Hepatocyte (in vitro differentiated cells): Measurements from ENCODE around the gene S100PBP. TPM values are rescaled to one million over a fixed set of nuclear protein-coding genes. Genes with fewer than 3 reads are reported as not detected.

Source experiments
- DNase-seq: peaks from one replicate; pipeline ENCODE4 v3.0.0-alpha.2; 2016; ENCODE audit warnings: low spot score
- H2AFZ ChIP-seq: fragments of 200-600 bp; sonication (generic); 2 replicates; pipeline ENCODE4 v1.6.0; 2016; ENCODE audit warnings: antibody characterized with exemption, mild to moderate bottlenecking
- H3K27ac ChIP-seq: fragments of 200-600 bp; sonication (generic); 2 replicates; pipeline ENCODE4 v1.5.1; 2016; ENCODE audit warnings: mild to moderate bottlenecking
- H3K27me3 ChIP-seq: fragments of 200-600 bp; sonication (generic); 2 replicates; pipeline ENCODE4 v1.6.1; 2016
- H3K36me3 ChIP-seq: fragments of 200-600 bp; sonication (generic); replicated peaks from 2 replicates; pipeline ENCODE4 v1.5.1; 2016; ENCODE audit warnings: low read depth; ENCODE audit not compliant: insufficient read depth
- H3K4me1 ChIP-seq: fragments of 200-600 bp; sonication (generic); 2 replicates; pipeline ENCODE4 v1.5.1; 2016; ENCODE audit warnings: mild to moderate bottlenecking, moderate library complexity; ENCODE audit not compliant: insufficient read depth
- H3K4me2 ChIP-seq: fragments of 200-600 bp; sonication (generic); 2 replicates; pipeline ENCODE4 v1.6.0; 2016
- H3K4me3 ChIP-seq: fragments of 200-600 bp; sonication (generic); 2 replicates; pipeline ENCODE4 v1.5.1; 2016; ENCODE audit warnings: mild to moderate bottlenecking
- H3K79me2 ChIP-seq: fragments of 200-600 bp; sonication (generic); 2 replicates; pipeline ENCODE4 v1.6.0; 2017; ENCODE audit warnings: mild to moderate bottlenecking
- H3K9me2 ChIP-seq: fragments of 200-600 bp; sonication (generic); replicated peaks from 2 replicates; pipeline ENCODE4 v1.6.0; 2017; ENCODE audit warnings: mild to moderate bottlenecking; ENCODE audit not compliant: insufficient read depth
- H3K9me3 ChIP-seq: fragments of 200-600 bp; sonication (generic); 2 replicates; pipeline ENCODE4 v1.5.1; 2016; ENCODE audit warnings: low read depth, mild to moderate bottlenecking
- H4K20me1 ChIP-seq: fragments of 200-600 bp; sonication (generic); 2 replicates; pipeline ENCODE4 v1.6.0; 2016; ENCODE audit warnings: mild to moderate bottlenecking; ENCODE audit not compliant: insufficient read depth, poor library complexity, severe bottlenecking
- CTCF ChIP-seq: fragments of 200-600 bp; sonication (generic); IDR thresholded peaks from 2 replicates; pipeline ENCODE4 v1.5.1; 2016; ENCODE audit warnings: antibody characterized with exemption, mild to moderate bottlenecking; ENCODE audit not compliant: poor library complexity
- EZH2 ChIP-seq: fragments of 200-600 bp; sonication (generic); IDR thresholded peaks from 2 replicates; pipeline ENCODE4 v1.6.1; 2016; ENCODE audit warnings: antibody characterized with exemption, mild to moderate bottlenecking, borderline replicate concordance
- EZH2phosphoT487 ChIP-seq: fragments of 200-600 bp; sonication (generic); IDR thresholded peaks from one replicate; pipeline ENCODE4 v1.6.1; 2018; ENCODE audit warnings: antibody characterized with exemption, mild to moderate bottlenecking, low read depth, moderate library complexity; ENCODE audit not compliant: unreplicated experiment, severe bottlenecking
- WGBS: methylation state at CpG from one replicate; pipeline ENCODE4 v1.1.6; 2016; ENCODE audit warnings: low lambda C conversion rate; ENCODE audit errors: missing lambda C conversion rate; 5-methylcytosine and 5-hydroxymethylcytosine counted together
- polyA plus RNA-seq: library from polyadenylated mRNA; unstranded; fragments of >200 nt; fragmentation: Nextera tagmentation; extraction: Ambion mirVana; gene quantifications from 2 replicates; pipeline ENCODE4 v1.2.1, GENCODE V29; 2016
- total RNA-seq: library from RNA; depleted of rRNA; stranded (reverse); fragments of >200 nt; gene quantifications from 2 replicates; pipeline ENCODE4 v1.2.3, GENCODE V29; 2014

S100PBP gene
- total and polyA plus RNA-seq, 2 experiments from 2014 or later: 10.7 to 41.5 TPM

GRCh38 chr1:32893198-32894018 lies 76.0 kb downstream of the S100PBP start:
- DNase-seq: peak; percentile 65
- Histone ChIP-seq H3K4me2 (peak overlapping the region; percentile 95), H3K9me2 (no peaks in the 10 kb centered on the region), H3K4me1 (peaks cover 8% of the 10 kb centered on the region), H3K27me3 (peaks cover 20% of the 10 kb centered on the region), H3K79me2 (no peaks in the 10 kb centered on the region), H2AFZ (peak overlapping the region; percentile 91), H3K4me3 (peak overlapping the region; percentile 39), H3K27ac (no peak overlapping the region), H4K20me1 (no peaks in the 10 kb centered on the region), H3K36me3 (no peaks in the 10 kb centered on the region), H3K9me3 (no peaks in the 10 kb centered on the region)
- TF ChIP-seq EZH2 (peak; percentile 31), CTCF (peak; percentile 31), EZH2phosphoT487 (no peak)
- 3% methylated on average over 25 of the region's 58 CpGs for WGBS

GRCh38 chr1:32894019-32894600 lies 76.7 kb downstream of the S100PBP start:
- peak overlapping the region; percentile 95 for H3K4me2 ChIP-seq
- no peaks in the 10 kb centered on the region for H3K36me3 ChIP-seq
- H3K4me1 ChIP-seq: peaks cover 8% of the 10 kb centered on the region
- H3K27ac ChIP-seq: no peak overlapping the region
- no peaks in the 10 kb centered on the region for H4K20me1 ChIP-seq
- H3K9me3 ChIP-seq: no peaks in the 10 kb centered on the region
- TF ChIP-seq EZH2: no peak
- TF ChIP-seq CTCF: no peak
- no peak for TF ChIP-seq EZH2phosphoT487
- H3K79me2 ChIP-seq: no peaks in the 10 kb centered on the region
- peak overlapping the region; percentile 91 for H2AFZ ChIP-seq
- 71% methylated on average over 7 of the region's 8 CpGs for WGBS
- DNase-seq: no peak
- H3K4me3 ChIP-seq: no peak overlapping the region
- peaks cover 20% of the 10 kb centered on the region for H3K27me3 ChIP-seq
- H3K9me2 ChIP-seq: no peaks in the 10 kb centered on the region

GRCh38 chr1:32894681-32895080 lies 77.2 kb downstream of the S100PBP start:
- no peak overlapping the region for H2AFZ ChIP-seq
- no peaks in the 10 kb centered on the region for H3K36me3 ChIP-seq
- no peak overlapping the region for H3K27ac ChIP-seq
- TF ChIP-seq EZH2phosphoT487 (no peak), CTCF (no peak), EZH2 (no peak)
- no peak overlapping the region for H3K4me2 ChIP-seq
- H3K9me3 ChIP-seq: no peaks in the 10 kb centered on the region
- H3K4me3 ChIP-seq: no peak overlapping the region
- H4K20me1 ChIP-seq: no peaks in the 10 kb centered on the region
- DNase-seq: no peak
- no peaks in the 10 kb centered on the region for H3K9me2 ChIP-seq
- 87% methylated on average over 6 of the region's 6 CpGs for whole genome bisulfite sequencing
- peaks cover 20% of the 10 kb centered on the region for H3K27me3 ChIP-seq
- peaks cover 8% of the 10 kb centered on the region for H3K4me1 ChIP-seq
- no peaks in the 10 kb centered on the region for H3K79me2 ChIP-seq
